GM12878 (cell line): ENCODE measurements around the gene ROR2. TPM values are rescaled to one million over a fixed set of nuclear protein-coding genes. Genes with fewer than 3 reads are reported as not detected.

Source experiments
- ATAC-seq: fragments of 200-7000 bp; cut with Tn5 transposase; 3 replicates; pipeline ENCODE4 v1.9.1; 2020; ENCODE audit warnings: mild to moderate bottlenecking, moderate library complexity
- BruUV-seq: library from RNA; stranded (reverse); fragments of 400-500 nt; replicated peaks from 2 replicates; lab custom pipeline; 2021; lab: Mats Ljungman, UMichigan
- CTCF ChIA-PET: fragments of 300-600 bp; sonication (Branson Sonifier 250); formaldehyde crosslinking; extraction: SDS; loops from one replicate; lab custom pipeline; 2021; ENCODE audit warnings: inconsistent platforms; lab: Yijun Ruan, JAX
- POLR2A ChIA-PET: fragments of 350-600 bp; formaldehyde crosslinking; extraction: SDS; loops from one replicate; lab custom pipeline; 2021; ENCODE audit warnings: inconsistent platforms; lab: Charles Lee
- RAD21 ChIA-PET: fragments of 300-600 bp; sonication (Branson Sonifier 250); formaldehyde crosslinking; loops from one replicate; lab custom pipeline; 2023; ENCODE audit warnings: antibody characterized with exemption; ENCODE audit not compliant: unreplicated experiment; lab: Charles Lee
- SMC1A ChIA-PET: fragments of 300-600 bp; sonication (Branson Sonifier 250); formaldehyde crosslinking; loops from one replicate; lab custom pipeline; 2023; ENCODE audit not compliant: unreplicated experiment, uncharacterized antibody; lab: Charles Lee
- DNase-seq: peaks from one replicate; pipeline ENCODE4 v3.0.0-alpha.2; 2011; ENCODE audit warnings: low read depth, low spot score
- FAIRE-seq: peaks from 3 replicates; lab custom pipeline; 2011; peaks lifted over from hg19 to GRCh38; lab: Jason Lieb, UNC
- H2AFZ ChIP-seq: 2 replicates; pipeline ENCODE4 v1.6.0; 2011; ENCODE audit warnings: low read depth, low read length, control low read depth; ENCODE audit not compliant: control insufficient read depth
- H3K27ac ChIP-seq: 2 replicates; pipeline ENCODE4 v1.5.1; 2011; ENCODE audit warnings: control low read depth; ENCODE audit not compliant: control insufficient read depth, insufficient read depth
- H3K27me3 ChIP-seq, 2 experiments: replicated peaks in 1 of 2; 2 replicates each; pipeline versions ENCODE4 v1.6.0 to v1.6.1; 2011; ENCODE audit warnings: low read length in 1 of 2; ENCODE audit not compliant: control insufficient read depth in 2 of 2, insufficient read depth in 2 of 2
- H3K36me3 ChIP-seq, 2 experiments: 2 replicates each; pipeline ENCODE4 v1.5.1; 2011; ENCODE audit warnings: low read length in 1 of 2; ENCODE audit not compliant: control insufficient read depth in 2 of 2, insufficient read depth in 2 of 2
- H3K4me1 ChIP-seq: 2 replicates; pipeline ENCODE4 v1.6.1; 2011; ENCODE audit warnings: mild to moderate bottlenecking, low read length, moderate library complexity, mixed read lengths; ENCODE audit not compliant: control insufficient read depth, insufficient read depth
- H3K4me2 ChIP-seq: 2 replicates; pipeline ENCODE4 v1.6.0; 2011; ENCODE audit warnings: control low read depth; ENCODE audit not compliant: control insufficient read depth, insufficient read depth
- H3K4me3 ChIP-seq: fragments of 200-600 bp; sonication (generic); 2 replicates; pipeline ENCODE4 v1.5.1; 2016
- H3K79me2 ChIP-seq: 2 replicates; pipeline ENCODE4 v1.6.0; 2011; ENCODE audit warnings: low read length; ENCODE audit not compliant: control insufficient read depth, insufficient read depth
- H3K9ac ChIP-seq: 2 replicates; pipeline ENCODE4 v1.8.0; 2011; ENCODE audit warnings: low read length, control low read depth, mixed read lengths; ENCODE audit not compliant: control insufficient read depth, insufficient read depth
- H3K9me3 ChIP-seq: replicated peaks from 3 replicates; pipeline ENCODE4 v1.5.1; 2011; ENCODE audit warnings: mild to moderate bottlenecking, low read length; ENCODE audit not compliant: control insufficient read depth, insufficient read depth
- H4K20me1 ChIP-seq: 2 replicates; pipeline ENCODE4 v1.6.0; 2011; ENCODE audit not compliant: control insufficient read depth, insufficient read depth
- ATF2 ChIP-seq: IDR thresholded peaks from 2 replicates; pipeline ENCODE4 v1.6.1; 2012; ENCODE audit warnings: low read length, inconsistent platforms
- MEF2A ChIP-seq: IDR thresholded peaks from 2 replicates; pipeline ENCODE4 v1.6.1; 2011; ENCODE audit warnings: low read depth, mild to moderate bottlenecking, low read length, moderate library complexity; ENCODE audit not compliant: insufficient read depth
- MYB ChIP-seq: fragments of 150-350 bp; IDR thresholded peaks from 2 replicates; pipeline ENCODE4 v1.6.1; 2014; ENCODE audit warnings: mild to moderate bottlenecking, low read depth, low read length, borderline replicate concordance
- NR2C2 ChIP-seq: IDR thresholded peaks from 2 replicates; pipeline ENCODE4 v1.6.1; 2011; ENCODE audit warnings: borderline replicate concordance, low read depth; ENCODE audit not compliant: control insufficient read depth, insufficient read length
- TCF3 ChIP-seq: IDR thresholded peaks from 2 replicates; pipeline ENCODE4 v1.6.1; 2012; ENCODE audit warnings: low read depth, mild to moderate bottlenecking, low read length, borderline replicate concordance; ENCODE audit not compliant: insufficient read depth
- ZNF24 ChIP-seq: fragments of 450-650 bp; IDR thresholded peaks from 2 replicates; pipeline ENCODE4 v1.6.1; 2017; ENCODE audit warnings: antibody characterized with exemption, mild to moderate bottlenecking
- WGBS: methylation state at CpG from one replicate; pipeline ENCODE4 v1.1.6; 2016; ENCODE audit warnings: low lambda C conversion rate; ENCODE audit not compliant: insufficient replicate concordance, insufficient coverage; ENCODE audit errors: missing lambda C conversion rate; 5-methylcytosine and 5-hydroxymethylcytosine counted together
- in situ Hi-C: fragments of 300-500 bp; cut with MboI; formaldehyde crosslinking; loops from 9 replicates; pipeline ENCODE4 v1.14.3; 2018; ENCODE audit warnings: mixed read lengths
- intact Hi-C: fragments of 100-400 bp; cut with micrococcal nuclease; formaldehyde crosslinking; loops from one replicate; pipeline ENCODE4 v1.14.2; 2022; ENCODE audit not compliant: unreplicated experiment
- polyA plus RNA-seq, 11 experiments: library from polyadenylated mRNA; depleted of rRNA in 4 of 11; unstranded in 6 of 11; stranded (reverse) in 5 of 11; fragments of >200 nt; fragmentation: Nextera tagmentation in 4 of 11; fragmentation: Illumina TruSeq in 1 of 11; extraction: Ambion mirVana in 4 of 11; extraction: Trizol in 1 of 11; gene quantifications; 1 replicate in 1 of 11; 2 replicates in 10 of 11; pipeline versions ENCODE4 v1.2.1 to v1.2.3, GENCODE V29; 2011 to 2016; ENCODE audit warnings: inconsistent platforms in 2 of 11, missing spikeins in 2 of 11, low read depth in 1 of 11
- total RNA-seq, 4 experiments: library from RNA; depleted of rRNA in 3 of 4; stranded (reverse); fragments of >200 nt in 3 of 4; fragmentation: Illumina TruSeq in 1 of 4; extraction: Trizol in 1 of 4; gene quantifications; 2 replicates each; pipeline versions ENCODE4 v1.2.1 to v1.2.3, GENCODE V29; 2013 to 2021

The ROR2 gene
- total and polyA plus RNA-seq, 10 of the 15 experiments (the other 5 are each of a cell fraction or from before 2014, with no cell fraction given) = 0.03 to 0.05 TPM; not detected in 8

GRCh38 chr9:91764661-91765060, 185.4 kb downstream of the ROR2 start:
- ATAC-seq (no peak), FAIRE-seq (no peak), DNase-seq (no peak)
- Histone ChIP-seq H3K9me3 (no peaks in the 10 kb centered on the region; the same call in 2 of the 3 replicates), H3K27me3 (no peaks in the 10 kb centered on the region), H3K27ac (no peak overlapping the region), H2AFZ (no peak overlapping the region), H3K4me3 (no peak overlapping the region), H3K4me2 (no peak overlapping the region), H4K20me1 (no peaks in the 10 kb centered on the region), H3K9ac (no peak overlapping the region), H3K4me1 (no peaks in the 10 kb centered on the region), H3K79me2 (no peaks in the 10 kb centered on the region), H3K36me3 (no peaks in the 10 kb centered on the region)
- ChIA-PET SMC1A (no interaction called here), RAD21 (no interaction called here), CTCF (no interaction called here), POLR2A (no interaction called here)
- no TSS peak for BruUV-seq
- 0% methylated on average over 2 of the region's 2 CpGs for WGBS
- no peak for TF ChIP-seq MEF2A
- no peak for TF ChIP-seq MYB
- no peak for TF ChIP-seq ZNF24
- no peak for TF ChIP-seq NR2C2
- no peak for TF ChIP-seq ATF2
- TF ChIP-seq TCF3 = no peak
- in situ Hi-C loops = no loop called here
- intact Hi-C loops = no loop called here
